Activated CD4-positive, CD25-positive, alpha-beta regulatory T cell treated with anti-CD3 and anti-CD28 coated beads, Interleukin-2, amount 50 U/mL, for 16 hours (primary cell): ENCODE results near the gene REX1BD.

ENCODE experiments used
- DNase-seq: peaks from one replicate; pipeline ENCODE4 v3.0.0-alpha.2; 2020; ENCODE audit warnings: low read depth, low spot score

The REX1BD gene

DNA sequence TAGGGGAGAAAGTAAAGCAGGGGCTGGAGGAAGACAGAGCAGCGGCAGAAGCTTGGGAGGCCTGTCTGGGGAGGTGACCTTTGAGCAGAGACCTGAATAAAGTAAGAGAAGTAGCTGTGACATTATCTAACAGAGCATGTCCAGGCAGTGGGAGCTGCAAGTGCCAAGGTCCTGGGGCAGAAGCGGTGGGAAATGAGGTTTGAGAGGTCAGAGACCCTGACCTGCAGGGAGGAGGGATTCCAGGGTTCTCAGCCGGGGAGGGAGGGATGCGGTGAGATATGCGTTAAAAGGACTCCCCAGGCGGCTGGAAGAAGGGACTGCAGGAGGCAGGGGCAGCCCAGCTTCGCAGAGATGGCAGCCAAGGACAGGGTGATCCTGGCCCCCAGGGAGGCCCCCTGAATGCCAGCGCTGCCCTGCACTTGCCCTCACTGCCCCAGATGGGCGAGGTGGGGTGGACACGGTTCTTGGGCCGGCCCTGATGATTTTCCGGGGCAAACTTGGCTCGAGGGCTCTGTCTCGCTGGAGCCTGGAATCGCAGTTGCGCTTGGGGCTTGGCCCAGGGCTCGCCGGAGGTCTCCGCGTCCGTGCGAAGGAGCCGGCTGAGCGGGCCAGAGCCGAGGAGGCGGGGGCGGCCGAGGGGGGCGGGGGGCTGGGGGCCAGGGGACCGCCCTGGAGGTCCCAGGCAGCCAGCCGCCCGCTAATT is 14.8 kb downstream of the REX1BD start:
- no peak for DNase-seq

DNA sequence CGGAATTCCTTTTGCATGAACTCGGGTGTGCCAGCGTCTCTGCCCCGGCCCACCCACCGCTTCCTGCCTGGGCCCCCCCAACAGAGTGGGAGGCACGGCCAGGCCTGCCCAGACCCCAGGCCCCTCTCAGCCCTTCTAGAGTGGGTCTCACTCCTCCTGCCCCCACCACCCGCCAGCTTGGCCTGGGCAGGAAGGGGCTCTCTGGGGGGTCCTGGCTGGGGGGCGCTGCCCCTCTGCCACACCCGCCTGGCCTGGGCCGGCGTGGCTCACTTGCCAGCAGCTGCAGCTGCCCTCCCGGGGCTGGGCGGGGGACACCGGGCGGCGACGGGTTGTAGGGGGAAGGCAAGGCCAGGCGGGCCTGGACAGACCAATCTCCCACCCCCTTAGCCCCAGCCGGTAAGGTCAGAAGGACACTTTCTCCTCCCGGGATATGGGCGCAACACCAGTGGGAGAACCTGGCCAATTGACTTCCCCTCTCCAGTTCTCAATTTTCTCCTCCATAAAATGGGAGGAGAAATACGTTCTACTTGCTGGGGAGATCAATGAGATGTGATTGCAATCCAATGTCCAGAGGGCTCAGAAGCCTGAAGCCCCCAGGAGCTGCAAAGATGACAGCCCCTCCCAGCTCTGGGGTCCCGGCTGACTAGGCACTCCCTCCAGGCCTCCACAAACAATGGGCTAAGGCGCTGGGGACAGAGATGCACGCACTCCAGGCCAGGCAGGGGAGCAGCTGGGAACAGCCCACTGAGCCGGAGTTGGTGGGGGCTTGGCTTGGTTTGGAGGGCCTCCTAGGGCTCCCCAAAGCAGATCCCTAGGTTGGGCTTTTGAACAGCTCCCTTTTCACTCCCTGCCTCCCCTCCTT is 15.6 kb downstream of the REX1BD start:
- DNase-seq, result no peak

DNA sequence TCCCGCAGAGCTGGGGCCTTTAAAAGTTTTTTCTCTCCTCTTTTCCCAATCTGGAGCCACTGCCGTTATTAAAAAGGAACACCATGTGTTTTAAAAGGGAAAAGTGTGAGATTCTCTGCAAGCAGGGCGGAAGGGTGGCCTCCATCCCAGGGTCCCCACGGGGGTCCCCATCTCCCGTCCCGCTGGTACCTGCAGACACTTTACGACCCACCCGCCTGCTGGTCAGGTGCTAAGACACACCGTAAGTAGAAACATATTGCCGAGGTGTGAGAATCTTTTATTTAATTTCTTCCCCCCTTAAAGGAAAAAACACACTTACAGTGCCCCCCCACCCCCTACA is 16.2 kb downstream of the REX1BD start:
- DNase-seq, result no peak

DNA sequence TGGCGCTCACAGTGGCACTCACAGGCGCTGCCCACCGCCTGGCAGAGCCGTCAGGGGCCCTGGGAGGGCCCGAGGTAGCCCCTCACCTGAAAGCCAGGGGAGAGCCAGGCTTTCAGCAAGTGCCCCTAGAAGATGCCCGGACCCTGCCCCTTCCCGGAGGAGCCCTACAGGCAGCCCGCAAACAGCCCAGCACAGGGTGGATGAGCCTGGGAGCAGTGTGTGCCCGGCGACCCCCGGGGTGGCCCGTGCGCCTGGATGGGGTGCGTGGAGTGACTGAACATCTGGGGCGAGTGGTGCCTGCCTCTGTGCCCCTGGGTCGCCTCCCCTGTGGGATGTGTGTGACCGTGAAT is 16.6 kb downstream of the REX1BD start:
- no peak for DNase-seq

DNA sequence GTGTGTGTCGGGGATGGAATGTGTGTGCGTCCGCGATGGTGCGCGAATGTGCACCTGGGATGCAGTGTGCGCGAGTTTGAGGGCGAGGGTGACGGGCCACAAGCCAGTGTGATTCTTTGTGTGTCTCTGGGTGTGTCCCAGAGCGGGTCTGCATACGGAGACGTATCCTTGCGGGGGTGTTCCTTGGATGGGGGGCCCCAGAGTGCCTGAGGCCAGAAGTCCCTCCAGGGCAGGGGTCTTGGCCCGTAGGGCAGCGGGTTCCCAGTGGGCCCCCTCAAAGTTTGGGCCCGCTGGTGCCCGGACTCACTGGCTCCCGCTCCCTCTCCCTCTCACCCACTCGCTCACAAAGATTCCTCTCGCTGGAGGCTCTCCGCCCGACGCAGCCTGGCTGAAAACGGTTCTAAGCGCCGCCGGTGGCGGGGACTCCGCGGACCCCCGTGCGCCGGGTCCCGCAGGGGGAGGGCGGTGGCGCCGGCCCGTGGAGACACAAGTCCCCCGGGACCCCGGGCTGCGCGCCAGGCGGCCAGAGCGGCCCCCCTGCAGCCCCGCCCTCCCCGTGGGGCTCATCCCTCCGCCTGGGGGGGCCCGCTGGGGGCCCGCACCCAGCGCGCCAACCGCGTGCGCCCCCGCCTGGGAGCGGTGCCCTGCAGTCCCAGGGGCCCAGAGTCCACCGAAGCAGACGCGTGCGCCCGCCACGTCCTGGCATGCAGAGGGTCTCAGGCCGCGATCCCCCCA is 17.1 kb downstream of the REX1BD start:
- DNase-seq, result no peak

DNA sequence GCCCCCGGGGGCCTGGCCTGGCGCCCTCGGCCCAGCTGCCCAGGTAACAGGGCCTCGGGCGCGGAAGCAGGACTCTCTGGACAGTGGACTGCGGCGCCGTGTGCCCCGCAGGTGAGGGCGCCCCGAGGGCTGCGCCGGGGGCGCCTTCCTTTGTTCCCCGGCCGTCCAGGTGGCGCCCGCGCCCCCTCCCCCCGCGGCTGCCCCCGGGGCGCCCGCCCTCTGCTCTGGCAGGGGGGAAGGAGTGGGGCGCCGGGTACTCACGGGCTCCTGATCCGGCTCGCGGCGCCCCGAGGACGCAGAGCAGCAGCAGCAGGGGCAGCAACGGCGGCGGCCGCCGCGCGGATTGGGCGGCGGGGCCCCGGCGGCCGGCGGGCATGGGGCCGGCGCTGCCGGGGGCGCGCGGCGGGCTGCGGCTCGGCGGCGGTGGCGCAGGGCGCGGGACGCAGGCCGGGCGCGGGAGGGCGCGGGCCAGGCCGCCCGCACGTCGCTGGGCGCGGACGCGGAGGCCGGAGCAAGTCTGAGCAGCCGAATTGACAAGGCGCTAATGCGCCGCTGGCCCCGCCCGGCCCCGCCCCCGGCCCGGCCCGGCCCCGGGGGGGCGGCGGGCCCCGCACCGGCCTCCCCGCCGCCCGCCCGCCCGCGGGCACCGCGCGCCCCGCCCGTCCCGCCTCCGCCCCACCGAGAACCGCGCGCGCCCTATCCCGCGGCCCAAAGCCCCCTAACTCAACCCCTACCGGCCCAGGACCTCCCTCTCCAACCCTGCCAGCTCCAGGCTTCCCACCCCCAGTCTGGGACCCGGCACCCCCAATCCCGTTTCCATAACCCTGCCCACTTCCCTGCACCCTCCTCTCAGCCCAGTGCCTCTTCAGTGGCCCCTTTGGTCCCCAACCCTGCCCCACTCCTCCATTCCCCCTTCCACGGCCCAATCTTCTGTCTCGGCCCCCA is 18.0 kb downstream of the REX1BD start, which contains the start of gene CRLF1:
TSS of gene CRLF1 (minus strand) at position 519 of the 945 bp plus-strand sequence. CDS start at position 376, 143 bp downstream.
- no peak for DNase-seq

DNA sequence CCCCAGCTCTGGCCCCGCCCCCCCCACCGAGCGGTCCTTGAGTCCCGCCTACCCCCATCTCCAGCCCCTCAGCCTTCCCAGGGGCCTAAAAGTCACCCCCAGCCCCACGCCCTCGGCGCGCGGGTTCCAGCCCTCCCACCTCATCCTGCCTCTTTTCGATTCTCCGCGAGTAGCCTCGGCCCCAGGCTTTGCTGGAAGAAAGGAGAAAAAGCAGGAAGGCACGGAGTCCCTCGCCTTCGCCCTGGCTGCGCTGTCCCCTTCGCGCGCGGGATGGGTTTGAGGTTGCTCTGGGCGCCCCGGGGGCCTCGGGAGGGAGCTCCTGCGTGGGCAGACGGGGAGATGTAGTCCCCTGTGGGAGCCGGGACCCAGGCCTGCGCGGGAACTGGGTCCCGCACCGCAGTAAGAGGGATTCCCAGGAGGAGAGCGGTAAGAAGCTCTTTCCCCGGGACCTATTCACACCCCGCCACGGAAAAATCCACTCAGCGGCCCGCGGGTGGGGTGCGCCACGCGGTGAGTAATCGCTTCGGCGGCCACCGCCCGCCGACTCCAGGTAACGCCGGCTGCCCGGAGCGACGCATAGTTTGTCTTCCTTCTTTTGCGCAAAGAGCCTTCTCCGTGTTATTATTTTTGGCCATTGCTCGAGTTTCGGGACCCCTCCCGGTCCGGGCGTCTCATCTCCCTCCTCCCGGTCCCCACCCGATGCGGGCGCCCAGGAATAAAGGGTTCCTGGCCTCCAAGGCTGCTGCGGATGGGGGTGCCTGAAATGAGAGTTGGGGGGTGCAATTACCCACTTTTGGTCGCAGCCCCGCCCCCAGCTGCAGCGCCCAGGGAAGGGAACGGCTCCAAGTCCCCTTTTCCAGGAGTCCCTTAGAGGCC is 18.9 kb downstream of the REX1BD start:
- DNase-seq, result no peak

DNA sequence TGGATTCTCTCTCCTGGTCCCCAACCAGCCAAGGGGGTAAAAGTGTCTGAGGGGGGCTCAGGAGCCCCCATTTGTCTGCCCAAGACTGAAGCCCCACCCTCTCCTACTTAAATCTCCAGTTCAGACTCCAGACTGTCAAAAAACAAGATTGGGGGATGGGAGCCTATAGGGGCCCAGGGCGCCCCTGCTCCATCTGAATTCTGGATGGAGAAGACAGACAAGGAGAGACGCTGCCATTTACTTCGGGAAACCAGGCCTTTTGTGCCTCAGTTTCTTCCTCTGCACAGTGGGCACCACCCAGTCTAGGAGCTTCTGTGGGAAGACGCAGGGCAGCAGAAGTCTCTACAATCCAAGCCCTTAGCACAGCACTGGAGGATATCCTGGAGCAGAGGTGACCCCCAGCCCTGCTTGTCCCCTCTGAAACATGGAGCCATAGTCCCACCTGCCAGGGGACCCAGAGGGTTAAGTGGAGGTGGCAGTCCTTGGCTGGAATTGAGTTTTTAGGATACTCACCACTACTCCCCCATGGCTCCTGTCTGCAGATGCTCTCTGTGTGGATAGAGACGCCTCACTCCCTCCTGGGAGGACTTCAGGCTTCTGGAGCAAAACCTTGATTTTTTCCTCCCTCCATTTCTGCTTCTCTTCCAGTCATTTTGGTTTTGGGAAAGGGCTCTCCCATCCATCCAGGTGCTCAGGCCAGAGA is 19.7 kb downstream of the REX1BD start:
- DNase-seq, result no peak

DNA sequence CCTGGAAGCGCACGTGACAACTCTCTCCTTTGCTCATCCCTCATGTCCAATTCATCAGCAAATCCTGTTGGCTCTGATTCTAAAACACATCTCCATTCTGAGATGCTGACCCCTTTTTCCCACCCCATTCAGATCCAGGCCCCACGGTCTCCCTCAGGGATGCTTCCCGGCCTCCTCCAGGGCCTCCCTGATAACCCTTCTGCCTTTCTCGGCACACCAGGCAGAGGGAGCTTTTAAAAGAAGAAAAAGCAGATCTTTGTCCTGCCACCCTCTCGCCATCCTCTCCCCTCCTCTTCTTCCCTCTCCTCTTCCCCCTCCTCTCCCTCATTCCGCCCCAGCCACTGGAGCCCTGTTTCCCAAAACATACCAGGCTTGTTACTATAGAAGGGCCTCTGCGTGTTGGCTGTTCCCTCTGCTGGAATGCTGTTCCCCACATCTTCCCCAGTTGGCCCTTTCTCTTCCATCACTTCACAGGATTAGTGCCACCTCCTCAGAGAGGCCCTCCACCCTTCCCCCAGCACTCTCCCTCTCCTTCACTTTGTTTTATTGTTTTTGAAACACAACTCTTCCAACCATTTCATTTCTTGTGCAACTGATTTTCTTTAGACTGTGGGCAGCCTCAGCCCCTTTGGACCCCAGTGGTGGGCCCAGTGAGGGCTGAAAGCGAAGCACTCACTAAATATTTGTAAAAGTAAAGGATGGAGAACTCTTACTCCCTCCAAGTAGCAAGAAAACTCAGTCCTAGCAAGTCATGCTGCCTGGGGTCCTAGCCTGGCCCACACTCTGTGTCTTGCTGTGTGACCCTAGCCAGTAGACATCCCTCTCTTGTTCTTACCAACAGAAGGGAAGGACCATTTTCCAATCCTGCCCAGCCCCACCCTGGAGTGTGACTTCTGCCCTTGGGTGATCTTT is 20.5 kb downstream of the REX1BD start:
- DNase-seq, result no peak

DNA sequence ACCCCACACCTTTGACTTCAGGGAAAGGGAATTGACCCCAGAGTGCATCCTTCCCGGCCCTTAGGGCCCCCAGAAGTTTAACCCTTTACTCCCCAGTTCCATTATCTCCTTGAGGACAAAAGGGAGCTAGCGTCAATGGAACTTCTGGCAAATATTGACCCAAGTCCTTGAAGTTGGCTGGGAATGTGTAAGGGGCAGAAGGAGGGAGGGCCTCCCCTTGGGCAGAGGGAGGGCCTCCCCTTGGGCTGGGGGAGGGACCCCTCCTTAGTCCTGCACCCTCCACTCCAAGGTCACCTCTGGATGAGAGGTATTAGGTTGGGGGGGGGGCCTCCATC is 21.1 kb downstream of the REX1BD start:
- no peak for DNase-seq

DNA sequence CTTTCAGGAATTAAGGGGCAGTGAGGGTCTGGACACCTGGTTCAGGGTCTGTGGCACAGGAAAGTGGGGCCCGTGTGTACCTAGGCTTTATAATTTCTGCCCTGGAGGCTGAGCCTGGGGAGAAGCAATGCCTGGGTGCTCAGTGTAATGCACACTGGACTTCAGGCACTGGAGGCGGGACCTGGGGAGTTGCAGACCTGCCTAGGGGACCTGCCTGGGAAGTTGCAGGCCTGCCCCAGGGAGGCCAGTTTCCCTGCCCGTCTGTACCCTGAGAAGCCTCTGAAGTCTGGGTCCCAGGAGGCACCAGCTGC is 21.6 kb downstream of the REX1BD start:
- DNase-seq, result no peak

DNA sequence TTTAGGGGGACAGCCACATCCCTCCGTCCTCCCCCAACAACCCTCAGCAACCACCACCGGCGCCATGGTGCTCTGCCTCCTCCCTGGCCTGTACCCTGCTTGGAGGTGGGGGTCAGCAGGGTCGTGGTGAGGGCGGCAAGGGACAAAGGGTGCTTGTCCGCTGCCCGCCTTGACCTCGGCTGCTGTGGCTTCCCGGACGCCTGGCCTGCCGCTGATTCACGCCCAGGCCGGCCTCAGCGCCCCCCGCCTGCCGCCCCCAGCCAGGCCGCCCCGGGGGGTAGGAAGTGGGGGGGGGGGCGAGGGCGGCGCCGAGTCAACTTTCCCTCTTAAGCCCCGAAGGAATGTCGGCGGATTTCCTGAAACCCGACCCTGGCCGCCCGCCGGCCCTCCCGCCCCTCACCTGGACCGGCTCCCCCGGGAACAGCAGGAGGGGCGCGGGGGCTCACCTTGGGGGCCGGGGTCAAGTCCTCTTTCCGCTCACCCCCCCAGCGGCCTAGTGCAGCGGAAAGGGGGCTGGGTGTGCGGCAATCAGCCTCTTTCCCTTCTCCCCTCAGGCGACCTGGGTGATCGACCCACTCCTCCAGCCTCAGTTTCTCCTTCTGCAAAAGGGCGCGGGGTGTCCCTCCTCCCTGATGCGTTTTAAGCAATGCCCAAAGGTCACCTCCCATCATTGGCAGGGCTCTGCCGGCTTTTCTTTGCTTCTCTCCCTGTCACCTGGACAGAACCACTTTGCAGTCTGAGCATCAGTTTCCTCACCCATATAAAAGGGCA is 22.1 kb downstream of the REX1BD start:
- no peak for DNase-seq

DNA sequence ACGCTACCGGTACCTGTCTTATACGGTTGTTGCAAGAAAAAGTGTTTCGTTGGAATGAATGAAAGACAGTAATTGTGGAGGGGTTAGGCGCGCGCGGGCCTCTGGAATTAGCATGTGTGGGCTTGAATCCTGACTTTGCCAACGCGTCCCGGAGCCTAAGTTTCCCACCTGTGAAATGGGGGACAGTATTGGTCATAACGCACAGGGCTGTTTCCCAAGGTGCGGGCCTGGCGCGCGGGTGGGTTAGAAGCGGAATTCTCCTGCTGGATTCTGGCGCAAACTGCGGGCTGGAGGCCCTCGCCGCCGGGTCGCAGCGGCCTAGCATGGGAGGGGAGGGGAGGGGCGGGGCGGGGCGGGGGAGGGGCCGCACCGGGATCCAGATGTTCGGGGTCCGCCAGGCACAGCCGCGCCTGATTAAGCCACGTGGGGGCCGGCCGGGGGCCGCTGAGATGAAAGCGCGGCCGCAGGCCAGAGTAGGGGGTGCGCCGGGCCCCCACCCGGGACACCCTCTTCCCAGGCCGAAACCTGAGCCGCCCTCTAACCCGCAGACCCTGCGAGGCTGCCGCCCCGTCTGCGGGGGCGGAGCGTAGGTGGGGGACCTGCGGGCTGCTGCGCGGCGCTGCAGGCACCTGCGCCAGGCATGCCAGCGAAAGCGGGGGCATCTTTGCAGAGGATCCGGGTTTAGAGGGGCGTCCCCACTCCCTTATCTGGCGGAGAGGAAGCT is 22.9 kb downstream of the REX1BD start:
- no peak for DNase-seq

DNA sequence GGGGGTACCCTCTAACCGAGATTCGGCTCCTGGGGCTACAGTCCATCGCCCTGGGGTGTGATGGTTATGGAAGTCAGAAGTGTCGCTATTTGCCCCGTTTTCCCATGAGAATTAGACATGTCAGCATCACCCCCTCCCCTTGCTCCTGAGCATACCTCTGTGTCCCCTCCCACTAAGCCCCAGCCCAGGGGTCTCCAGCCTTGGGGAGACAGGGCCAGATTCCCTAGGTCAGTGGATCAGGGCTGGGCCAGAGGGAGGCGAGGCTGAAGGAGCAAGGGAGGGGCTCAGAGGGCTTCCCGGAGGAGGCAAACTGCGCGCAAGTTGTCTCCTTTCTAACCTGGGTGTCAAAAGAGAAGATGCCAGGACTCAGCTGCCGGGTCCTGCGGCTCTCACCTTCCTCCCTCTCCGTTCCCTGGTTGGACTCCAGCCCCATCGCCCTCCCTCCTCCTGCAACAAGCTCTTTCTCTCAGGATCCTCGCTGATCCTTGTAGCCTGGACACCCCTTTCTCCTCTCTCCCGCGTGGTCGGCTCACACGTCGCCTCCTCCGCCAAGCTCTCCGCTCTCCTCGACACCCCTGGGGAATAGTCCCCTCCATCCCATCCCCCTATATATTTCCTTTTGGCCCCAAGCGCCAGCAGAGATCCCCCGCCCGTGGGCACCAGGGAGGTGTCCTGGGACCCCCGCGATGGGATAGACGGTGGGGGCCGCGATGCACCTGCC is 23.6 kb downstream of the REX1BD start:
- DNase-seq, result no peak

DNA sequence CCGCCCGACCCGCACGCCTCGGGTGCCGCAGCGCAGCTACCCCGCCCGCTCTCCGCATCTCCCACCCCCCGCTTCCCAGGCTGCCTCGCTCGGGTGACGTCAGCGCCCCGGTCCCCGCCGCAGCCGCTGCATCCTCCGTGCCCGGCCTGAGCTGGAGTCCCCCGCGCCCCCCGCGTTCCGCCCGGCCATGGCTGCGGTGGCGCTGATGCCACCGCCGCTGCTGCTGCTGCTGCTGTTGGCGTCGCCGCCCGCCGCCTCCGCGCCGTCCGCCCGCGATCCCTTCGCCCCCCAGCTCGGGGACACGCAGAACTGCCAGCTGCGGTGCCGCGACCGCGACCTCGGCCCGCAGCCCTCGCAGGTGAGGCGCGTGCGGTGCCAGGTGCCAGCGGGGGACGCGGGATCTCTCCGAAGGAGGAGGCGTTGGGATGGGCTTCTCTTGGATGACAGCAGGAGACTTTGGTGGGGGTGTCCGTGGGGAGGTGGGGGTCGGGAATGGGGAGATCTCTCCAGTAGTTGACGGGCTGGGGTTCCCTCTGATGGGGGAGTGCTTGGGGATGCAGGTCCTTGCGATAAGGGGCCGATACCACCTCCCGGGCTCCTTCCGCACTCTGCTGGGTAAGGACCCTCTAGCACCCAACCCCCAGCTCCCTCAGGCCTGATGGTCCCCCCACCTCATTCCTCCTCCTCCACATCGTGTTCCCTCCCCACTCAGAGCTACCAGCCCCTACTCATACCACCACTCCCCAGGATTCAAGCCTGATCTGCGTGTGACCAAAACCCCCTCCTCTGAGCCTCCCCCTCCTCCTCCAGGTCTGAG is 24.4 kb downstream of the REX1BD start, which contains the start of gene TMEM59L:
TSS of gene TMEM59L (plus strand) at position 99 of the 817 bp plus-strand sequence. CDS start at position 188, 89 bp downstream.
- DNase-seq, result no peak
